ENCODE measurements around the gene TAGLN.

GRCh38 chr11:117256573-117256972 is 57.4 kb downstream of the TAGLN start:
- TF ChIP-seq USF2 (IDR thresholded peaks at IDR 0.05) (no peak), CBX2 (IDR thresholded peaks at IDR 0.05; ENCODE audit: borderline replicate concordance, low read depth) (no peak), CTCF (IDR thresholded peaks at IDR 0.05) (no peak), MAX (IDR thresholded peaks at IDR 0.05) (no peak)

Measured in A549 (cell line).